ENCODE results near the gene ZMYND8.
"Not testable (repeated sequence)": the region's sequence is repeated elsewhere in the genome, so short reads cannot be mapped to it uniquely, and the experiment has no call there.

ZMYND8 gene

DNA sequence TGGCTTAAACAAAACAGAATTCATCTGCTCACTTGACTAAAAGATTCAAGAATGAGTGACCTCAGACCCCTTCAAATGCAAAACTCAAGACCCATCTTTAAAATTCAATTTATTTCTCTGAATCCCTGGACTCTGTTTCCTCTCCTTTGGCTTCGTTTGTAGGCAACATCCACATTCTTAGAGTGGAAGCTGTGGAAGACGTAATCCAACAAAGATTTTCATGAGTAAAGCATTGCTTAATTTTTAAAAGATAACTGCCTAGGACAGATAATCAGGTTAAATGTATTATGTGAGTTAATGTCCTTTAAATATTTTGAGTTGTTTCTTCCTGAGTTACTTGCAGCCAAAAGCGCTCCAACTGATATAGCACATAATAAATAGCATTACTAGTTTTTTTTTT is 164.5 kb downstream of the ZMYND8 start:
- Histone ChIP-seq H3K27me3 (ENCODE audit: insufficient read depth, low read length) (no peaks in the 10 kb centered on the region), H3K9me3 (ENCODE audit: low read length) (no peaks in the 10 kb centered on the region)

DNA sequence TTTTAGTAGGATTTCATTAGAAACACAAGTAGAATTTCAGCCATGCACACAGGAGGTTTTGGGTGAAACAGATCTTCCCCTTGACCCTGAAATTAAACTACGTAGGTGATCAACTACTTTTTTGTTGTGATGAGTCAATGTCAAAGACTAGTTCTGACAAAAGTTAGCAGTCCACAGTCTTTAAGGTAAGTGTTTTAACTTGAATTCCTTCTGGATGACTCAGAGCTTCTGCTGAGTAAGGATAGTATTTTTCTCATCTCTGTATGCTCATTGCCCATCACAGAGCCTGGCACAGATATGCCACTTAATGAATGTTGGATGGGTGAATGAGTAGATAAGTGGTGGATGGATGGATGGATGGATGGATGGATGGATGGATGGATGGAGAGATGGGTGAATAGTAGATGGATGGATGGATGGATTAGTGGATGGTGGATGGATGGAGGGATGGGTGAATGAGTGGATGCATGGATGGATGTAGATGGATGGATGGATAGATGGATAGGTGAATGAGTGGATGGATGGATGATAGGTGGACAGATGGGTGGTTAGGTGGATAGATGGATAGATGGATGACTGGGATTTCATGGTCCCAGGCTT is 165.3 kb downstream of the ZMYND8 start:
- Histone ChIP-seq H3K36me3 (ENCODE audit: insufficient read depth, low read length) (no peaks in the 10 kb centered on the region), H3K27me3 (ENCODE audit: insufficient read depth, low read length) (no peaks in the 10 kb centered on the region), H3K4me1 (ENCODE audit: insufficient read depth, low read length) (no peaks in the 10 kb centered on the region), H3K4me3 (ENCODE audit: low read length) (no peak overlapping the region), H3K9me3 (ENCODE audit: low read length) (no peaks in the 10 kb centered on the region), H2AFZ (ENCODE audit: low read depth, low read length) (no peak overlapping the region)

More for the DNA sequence above, 164.5 kb downstream of the ZMYND8 start:
- Histone ChIP-seq H3K4me3 (ENCODE audit: low read length) (no peak overlapping the region), H3K4me1 (ENCODE audit: insufficient read depth, low read length) (no peaks in the 10 kb centered on the region), H3K36me3 (ENCODE audit: insufficient read depth, low read length) (no peaks in the 10 kb centered on the region), H2AFZ (ENCODE audit: low read depth, low read length) (no peak overlapping the region)

DNA sequence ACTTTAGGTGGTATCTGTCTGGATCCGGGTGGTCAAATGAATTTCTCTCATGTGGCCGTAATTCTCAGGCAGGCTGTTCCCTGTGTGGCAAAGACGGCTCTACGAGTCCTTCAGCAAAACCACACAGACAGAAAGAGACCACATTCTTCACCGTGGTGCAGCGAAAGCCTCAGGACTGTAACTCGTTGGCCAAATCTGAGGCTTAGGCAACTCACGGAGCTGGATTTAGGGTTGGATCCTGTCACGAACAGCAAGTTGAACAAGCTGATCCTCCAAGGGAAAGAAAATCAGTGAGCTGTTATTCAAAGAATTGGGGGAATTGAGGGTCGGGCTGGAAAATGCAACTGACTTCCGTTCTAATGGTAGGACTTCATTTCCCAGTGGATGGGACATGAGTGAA is 167.4 kb downstream of the ZMYND8 start:
- Histone ChIP-seq H2AFZ (ENCODE audit: low read depth, low read length) (no peak overlapping the region), H3K9me3 (ENCODE audit: low read length) (no peaks in the 10 kb centered on the region), H3K4me3 (ENCODE audit: low read length) (no peak overlapping the region), H3K36me3 (ENCODE audit: insufficient read depth, low read length) (no peaks in the 10 kb centered on the region), H3K27me3 (ENCODE audit: insufficient read depth, low read length) (no peaks in the 10 kb centered on the region), H3K4me1 (ENCODE audit: insufficient read depth, low read length) (no peaks in the 10 kb centered on the region)

- Histone ChIP-seq H3K4me1 (ENCODE audit: insufficient read depth, low read length) (no peaks in the 10 kb centered on the region), H3K4me3 (ENCODE audit: low read length) (no peak overlapping the region), H3K9me3 (ENCODE audit: low read length) (no peaks in the 10 kb centered on the region), H3K36me3 (ENCODE audit: insufficient read depth, low read length) (no peaks in the 10 kb centered on the region), H2AFZ (ENCODE audit: low read depth, low read length) (no peak overlapping the region), H3K27me3 (ENCODE audit: insufficient read depth, low read length) (no peaks in the 10 kb centered on the region)
Observed at GRCh38 chr20:47188540-47188939, 168.0 kb downstream of the ZMYND8 start.

DNA sequence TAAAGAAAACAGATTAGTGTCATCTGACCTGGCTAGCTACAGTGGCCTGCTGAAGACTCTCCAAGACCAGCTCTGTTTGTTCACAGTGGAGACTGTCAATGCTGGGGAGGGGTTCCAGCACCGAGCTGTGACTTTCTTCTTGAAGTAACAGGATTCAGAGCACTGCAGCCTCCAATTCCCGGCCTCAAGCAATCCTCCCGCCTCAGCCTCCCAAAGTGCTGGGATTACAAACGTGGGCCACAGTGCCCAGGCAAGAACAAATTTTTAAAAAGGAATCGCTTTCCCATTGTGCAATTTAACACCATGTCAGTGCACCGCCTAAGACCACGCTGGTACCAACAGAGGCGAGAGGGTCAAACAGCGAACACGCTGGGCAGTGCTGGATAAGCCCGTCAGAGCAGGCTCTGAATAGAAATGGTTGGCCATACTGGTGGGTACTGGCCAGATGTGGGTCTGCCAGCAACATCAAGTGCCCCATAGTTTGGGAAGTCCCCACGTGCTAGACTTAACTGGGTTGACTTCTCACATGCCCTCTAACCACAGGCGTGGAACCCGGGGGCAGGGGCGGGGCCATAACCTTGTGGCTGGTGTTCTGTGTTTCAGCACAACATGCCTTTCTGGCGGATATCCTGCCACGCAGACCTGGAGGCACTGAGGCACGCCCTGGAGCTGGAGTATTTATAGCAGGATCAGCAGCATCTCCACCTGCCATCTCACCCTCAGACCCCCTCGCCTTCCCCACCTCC is 168.9 kb downstream of the ZMYND8 start:
- no peak overlapping the region for H3K4me3 ChIP-seq (ENCODE audit: low read length)
- H3K4me1 ChIP-seq (ENCODE audit: insufficient read depth, low read length): no peaks in the 10 kb centered on the region
- no peaks in the 10 kb centered on the region for H3K36me3 ChIP-seq (ENCODE audit: insufficient read depth, low read length)
- H3K9me3 ChIP-seq (ENCODE audit: low read length): no peaks in the 10 kb centered on the region
- H2AFZ ChIP-seq (ENCODE audit: low read depth, low read length): no peak overlapping the region
- H3K27me3 ChIP-seq (ENCODE audit: insufficient read depth, low read length): no peaks in the 10 kb centered on the region

DNA sequence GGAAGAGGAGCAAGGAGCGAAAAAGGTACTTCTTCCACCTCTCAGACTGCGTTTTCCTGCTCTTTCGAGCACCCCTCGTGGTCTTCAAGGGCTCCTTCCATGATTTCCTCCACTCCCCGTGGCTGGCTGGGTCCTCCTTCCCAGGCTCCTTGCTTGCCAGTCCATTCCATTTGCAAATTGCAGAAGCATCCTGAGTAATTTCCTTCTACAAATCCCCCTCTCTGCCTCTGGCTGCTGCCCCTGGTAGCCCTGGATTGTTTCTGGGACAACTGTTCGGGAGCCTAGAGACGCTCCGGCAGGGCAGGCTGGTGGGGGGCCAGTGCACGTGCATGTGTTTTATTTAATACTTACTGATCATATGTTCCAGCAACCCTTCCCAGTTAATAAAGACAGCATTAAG is 173.1 kb downstream of the ZMYND8 start:
- Histone ChIP-seq H3K4me3 (ENCODE audit: low read length) (no peak overlapping the region), H3K4me1 (ENCODE audit: insufficient read depth, low read length) (no peaks in the 10 kb centered on the region), H3K36me3 (ENCODE audit: insufficient read depth, low read length) (no peaks in the 10 kb centered on the region)

DNA sequence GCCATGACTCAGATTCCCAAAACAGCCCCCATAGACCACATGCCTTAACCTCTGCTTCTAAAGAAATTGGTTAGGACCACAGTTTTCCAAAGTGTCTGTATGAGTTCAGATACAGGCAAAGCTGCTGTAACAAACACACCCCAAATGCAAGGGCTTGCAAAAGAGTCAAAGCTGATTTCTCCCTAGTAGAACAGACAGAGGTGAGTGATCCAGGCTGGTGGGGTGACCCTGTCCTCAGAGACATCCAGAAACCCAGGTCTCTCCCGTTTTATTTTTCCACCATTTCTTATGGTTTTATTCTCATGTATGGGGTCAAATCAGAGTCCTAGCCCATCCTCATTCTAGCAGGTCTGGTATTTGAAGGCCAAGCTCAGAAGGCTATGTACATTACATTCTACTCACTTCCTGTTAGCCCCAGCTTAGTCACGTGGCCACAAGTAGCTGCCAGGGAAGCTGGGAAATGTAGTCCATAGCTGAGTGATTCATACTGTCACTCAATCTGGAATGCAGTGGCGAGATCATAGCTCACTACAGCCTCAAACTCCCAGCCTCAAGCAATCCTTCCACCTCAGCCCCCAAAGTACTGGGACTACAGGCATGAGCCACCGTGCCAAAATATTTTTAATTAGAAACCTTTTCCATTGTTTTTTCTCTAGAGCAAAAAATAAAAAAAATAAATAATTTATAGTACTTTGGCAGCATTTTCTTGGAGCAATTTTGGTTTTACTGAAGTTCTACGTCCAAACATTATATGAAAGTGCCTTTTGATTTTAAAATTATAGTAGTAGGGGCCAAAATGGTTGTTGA is 175.2 kb downstream of the ZMYND8 start:
- H3K9me3 ChIP-seq (ENCODE audit: low read length): no peaks in the 10 kb centered on the region
- H3K36me3 ChIP-seq (ENCODE audit: insufficient read depth, low read length): no peaks in the 10 kb centered on the region
- no peaks in the 10 kb centered on the region for H3K27me3 ChIP-seq (ENCODE audit: insufficient read depth, low read length)
- H2AFZ ChIP-seq (ENCODE audit: low read depth, low read length): peak overlapping the region; percentile 28
- H3K4me3 ChIP-seq (ENCODE audit: low read length): no peak overlapping the region
- no peaks in the 10 kb centered on the region for H3K4me1 ChIP-seq (ENCODE audit: insufficient read depth, low read length)

More for the DNA sequence above, 173.1 kb downstream of the ZMYND8 start:
- H3K9me3 ChIP-seq (ENCODE audit: low read length): no peaks in the 10 kb centered on the region
- no peak overlapping the region for H2AFZ ChIP-seq (ENCODE audit: low read depth, low read length)
- H3K27me3 ChIP-seq (ENCODE audit: insufficient read depth, low read length): no peaks in the 10 kb centered on the region

DNA sequence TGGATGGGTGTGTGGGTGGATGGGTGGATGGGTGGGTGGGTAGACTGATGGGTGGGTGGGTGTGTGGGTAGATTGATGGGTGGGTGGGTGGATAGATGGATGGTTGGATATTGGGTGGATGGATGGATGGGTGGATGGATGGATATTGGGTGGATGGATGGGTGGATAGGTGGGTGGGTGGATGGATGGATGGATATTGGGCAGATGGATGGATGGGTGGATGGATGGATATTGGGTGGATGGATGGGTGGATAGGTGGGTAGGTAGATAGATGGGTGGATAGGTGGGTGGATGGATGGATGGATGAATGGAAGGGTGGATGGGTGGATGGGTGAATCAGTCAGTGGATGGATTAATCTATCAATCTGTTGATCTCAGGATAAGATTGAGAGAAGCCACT is 177.2 kb downstream of the ZMYND8 start:
- Histone ChIP-seq H3K4me1 (ENCODE audit: insufficient read depth, low read length) (no peaks in the 10 kb centered on the region), H3K9me3 (ENCODE audit: low read length) (no peaks in the 10 kb centered on the region), H3K36me3 (ENCODE audit: insufficient read depth, low read length) (no peaks in the 10 kb centered on the region), H3K4me3 (ENCODE audit: low read length) (no peak overlapping the region), H3K27me3 (ENCODE audit: insufficient read depth, low read length) (peaks cover 8% of the 10 kb centered on the region), H2AFZ (ENCODE audit: low read depth, low read length) (no peak overlapping the region)

DNA sequence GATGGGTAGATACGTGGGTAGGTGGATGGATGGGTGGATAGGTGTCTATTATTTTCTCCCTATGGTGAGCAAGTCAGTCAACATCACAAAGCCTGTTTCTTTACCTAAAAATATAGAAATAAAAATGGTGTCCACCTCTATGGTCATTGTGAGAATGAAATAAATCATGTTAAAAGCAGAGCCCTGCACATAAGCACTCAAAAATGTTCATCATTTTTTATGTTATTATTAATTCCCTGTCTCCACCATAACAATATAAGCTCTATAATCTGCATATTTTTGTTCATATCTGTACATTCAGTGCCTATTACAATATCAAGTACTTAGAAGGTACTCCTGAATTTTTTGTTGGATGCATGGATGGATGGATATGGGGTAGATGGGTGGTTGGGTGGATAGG is 177.6 kb downstream of the ZMYND8 start:
- peaks cover 8% of the 10 kb centered on the region for H3K27me3 ChIP-seq (ENCODE audit: insufficient read depth, low read length)
- H3K4me3 ChIP-seq (ENCODE audit: low read length): no peak overlapping the region
- no peaks in the 10 kb centered on the region for H3K4me1 ChIP-seq (ENCODE audit: insufficient read depth, low read length)
- no peaks in the 10 kb centered on the region for H3K36me3 ChIP-seq (ENCODE audit: insufficient read depth, low read length)
- H2AFZ ChIP-seq (ENCODE audit: low read depth, low read length): no peak overlapping the region
- H3K9me3 ChIP-seq (ENCODE audit: low read length): no peaks in the 10 kb centered on the region

GRCh38 chr20:47178277-47178676 is 178.2 kb downstream of the ZMYND8 start:
- H3K36me3 ChIP-seq (ENCODE audit: insufficient read depth, low read length): no peaks in the 10 kb centered on the region
- peaks cover 8% of the 10 kb centered on the region for H3K27me3 ChIP-seq (ENCODE audit: insufficient read depth, low read length)
- no peak overlapping the region for H2AFZ ChIP-seq (ENCODE audit: low read depth, low read length)
- H3K4me1 ChIP-seq (ENCODE audit: insufficient read depth, low read length): no peaks in the 10 kb centered on the region
- no peaks in the 10 kb centered on the region for H3K9me3 ChIP-seq (ENCODE audit: low read length)
- H3K4me3 ChIP-seq (ENCODE audit: low read length): no peak overlapping the region

GRCh38 chr20:47176217-47176616 is 180.3 kb downstream of the ZMYND8 start:
- not testable (repeated sequence) for H2AFZ ChIP-seq (ENCODE audit: low read depth, low read length); H3K9me3 ChIP-seq (ENCODE audit: low read length); H3K4me1 ChIP-seq (ENCODE audit: insufficient read depth, low read length); H3K36me3 ChIP-seq (ENCODE audit: insufficient read depth, low read length); H3K4me3 ChIP-seq (ENCODE audit: low read length); H3K27me3 ChIP-seq (ENCODE audit: insufficient read depth, low read length)

DNA sequence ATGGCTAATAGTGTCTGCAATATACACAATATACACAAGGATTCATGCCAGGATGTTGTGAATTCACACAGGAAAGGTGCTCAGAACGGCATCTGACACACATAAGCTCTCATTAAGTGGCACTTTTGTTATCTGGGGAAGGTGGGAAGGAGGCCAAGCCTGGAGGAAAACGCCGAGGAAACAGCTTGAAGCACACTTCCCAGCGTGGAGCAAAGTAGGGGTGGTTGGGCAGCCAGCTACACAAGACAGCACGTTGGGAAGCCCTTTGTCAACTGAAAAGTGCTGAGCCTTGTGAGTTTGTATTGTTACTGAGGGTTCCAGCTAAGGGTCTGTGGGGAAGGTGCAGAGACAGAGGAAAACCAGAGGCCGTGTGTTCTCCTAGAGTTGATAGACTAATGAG is 181.0 kb downstream of the ZMYND8 start:
- Histone ChIP-seq H3K4me1 (ENCODE audit: insufficient read depth, low read length) (no peaks in the 10 kb centered on the region), H3K9me3 (ENCODE audit: low read length) (no peaks in the 10 kb centered on the region), H3K27me3 (ENCODE audit: insufficient read depth, low read length) (peaks cover 8% of the 10 kb centered on the region), H2AFZ (ENCODE audit: low read depth, low read length) (no peak overlapping the region), H3K36me3 (ENCODE audit: insufficient read depth, low read length) (no peaks in the 10 kb centered on the region), H3K4me3 (ENCODE audit: low read length) (no peak overlapping the region)

DNA sequence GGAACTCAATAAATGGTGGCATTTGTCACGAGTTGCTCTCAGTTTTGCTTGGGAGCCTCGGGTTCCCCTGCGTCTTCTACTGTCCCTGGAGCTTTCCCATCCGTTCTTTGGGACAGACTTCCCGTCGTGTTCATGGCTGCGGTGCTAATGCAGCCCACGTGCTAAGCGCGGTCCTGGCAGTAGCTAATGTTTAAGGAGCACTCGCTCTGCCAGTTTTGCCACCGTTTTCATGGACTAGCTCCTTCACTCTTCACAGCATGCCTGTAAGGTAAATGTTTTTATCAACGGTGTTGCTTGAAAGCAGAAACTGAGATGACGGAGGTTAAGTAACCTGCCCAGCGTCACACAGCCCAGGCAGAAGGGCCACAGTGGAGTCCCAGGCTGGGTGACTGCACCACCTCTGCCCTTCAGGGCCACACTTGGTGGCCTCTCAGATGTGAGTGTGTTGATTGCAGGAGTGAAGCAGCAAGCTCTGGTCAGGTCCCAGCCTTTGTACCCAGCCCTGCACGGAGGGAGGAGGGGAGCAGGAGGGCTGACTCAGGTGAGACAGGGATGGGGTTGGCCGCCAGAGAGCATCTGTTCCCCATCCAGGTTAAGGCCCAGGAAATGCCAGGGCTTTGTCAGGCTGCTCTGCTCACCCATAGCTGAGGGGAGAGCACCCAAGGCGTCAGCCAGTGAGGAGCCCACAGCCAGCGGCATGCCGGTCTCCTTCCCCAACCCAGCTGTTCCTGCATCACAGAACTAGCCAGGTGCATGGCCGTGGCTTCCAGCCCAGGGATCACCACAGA is 181.8 kb downstream of the ZMYND8 start:
- H3K9me3 ChIP-seq (ENCODE audit: low read length): no peaks in the 10 kb centered on the region
- H3K4me3 ChIP-seq (ENCODE audit: low read length): no peak overlapping the region
- peaks cover 8% of the 10 kb centered on the region for H3K27me3 ChIP-seq (ENCODE audit: insufficient read depth, low read length)
- H3K36me3 ChIP-seq (ENCODE audit: insufficient read depth, low read length): no peaks in the 10 kb centered on the region
- no peaks in the 10 kb centered on the region for H3K4me1 ChIP-seq (ENCODE audit: insufficient read depth, low read length)
- H2AFZ ChIP-seq (ENCODE audit: low read depth, low read length): no peak overlapping the region
